HG03354 (cell line): ENCODE data around the gene UBR1.
"Not testable (repeated sequence)": the region's sequence is repeated elsewhere in the genome, so short reads cannot be mapped to it uniquely, and the experiment has no call there.

Experiments used
- ATAC-seq: cut with Tn5 transposase; IDR thresholded peaks from one replicate; pipeline ENCODE4 v1.9.1; 2021; ENCODE audit warnings: mild to moderate bottlenecking; ENCODE audit not compliant: unreplicated experiment, poor library complexity, severe bottlenecking

The UBR1 gene

DNA sequence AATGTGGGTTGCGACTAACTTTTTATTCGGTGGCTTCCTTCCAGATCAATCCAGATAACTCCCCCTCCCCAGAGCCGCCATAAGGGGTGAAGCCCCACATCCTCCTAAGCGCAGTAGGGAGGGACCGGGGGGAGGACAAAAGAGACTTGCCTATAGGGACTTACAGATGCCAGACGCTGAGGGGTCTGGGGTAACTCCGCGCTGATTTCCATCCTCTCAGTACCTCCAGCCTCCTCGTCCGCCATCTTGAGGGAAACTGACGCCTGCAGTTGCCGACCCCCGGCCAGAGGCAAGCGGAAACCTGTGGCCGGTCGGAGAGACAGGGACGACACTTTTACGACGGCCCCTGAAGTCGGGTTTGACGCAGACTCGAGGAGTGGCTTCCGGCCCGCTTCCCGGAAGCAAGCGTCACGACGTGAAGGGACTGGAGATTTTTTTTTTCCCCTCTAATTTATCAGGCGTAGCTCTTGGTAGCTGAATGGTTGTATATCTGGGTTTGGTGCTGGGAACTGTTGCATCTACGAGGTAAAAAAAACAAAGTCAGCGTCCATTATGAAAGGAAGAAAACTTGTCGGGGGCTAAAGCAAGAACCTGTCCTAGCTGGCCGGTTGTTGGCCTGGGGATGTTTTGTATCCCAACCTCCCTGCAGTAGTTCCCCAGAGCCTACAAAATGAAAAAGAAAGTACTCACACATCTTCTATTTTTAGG is at the start of gene UBR1:
TSS of gene UBR1 (minus strand) at position 261 of the 708 bp plus-strand sequence. CDS start at position 245, 16 bp downstream.
- ATAC-seq, result peak; percentile 86

DNA sequence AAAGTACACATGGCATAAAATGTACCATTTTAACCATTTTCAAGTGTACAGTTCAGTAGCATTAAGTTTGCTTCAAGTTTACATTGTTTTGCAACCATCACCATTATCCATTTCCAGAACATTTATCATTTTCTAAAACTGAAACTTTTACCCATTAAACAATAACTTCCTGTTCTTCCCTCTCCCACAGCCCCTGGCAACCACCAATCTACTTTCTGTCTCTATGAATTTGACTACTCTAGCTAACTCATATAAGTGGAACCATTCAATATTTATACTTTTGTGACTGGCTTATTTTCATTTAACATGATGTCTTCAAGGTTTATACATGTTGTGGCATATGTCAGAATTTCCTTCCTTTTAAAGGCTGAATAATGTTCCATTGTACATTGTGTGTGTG is 47.4 kb upstream of the UBR1 start:
- ATAC-seq, result no peak

DNA sequence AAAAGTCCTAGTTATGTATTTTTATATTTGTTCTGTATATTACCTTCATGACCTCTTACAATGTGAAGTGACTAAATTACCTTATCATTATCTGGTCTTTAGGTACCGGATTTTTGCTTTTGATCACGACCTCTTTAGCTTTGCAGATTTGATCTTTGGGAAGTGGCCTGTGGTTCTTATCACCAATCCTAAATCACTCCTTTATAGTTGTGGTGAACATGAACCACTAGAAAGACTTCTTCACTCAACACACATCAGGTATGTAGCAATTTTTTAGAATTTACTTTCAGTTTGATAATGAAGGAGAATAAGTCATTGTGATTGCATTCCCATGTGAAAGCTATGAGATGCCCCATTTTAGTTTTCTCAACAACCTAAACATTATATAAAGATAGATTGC is 45.9 kb upstream of the UBR1 start:
- no peak for ATAC-seq

GRCh38 chr15:43150191-43150929 is 44.5 kb upstream of the UBR1 start:
- no peak for ATAC-seq

DNA sequence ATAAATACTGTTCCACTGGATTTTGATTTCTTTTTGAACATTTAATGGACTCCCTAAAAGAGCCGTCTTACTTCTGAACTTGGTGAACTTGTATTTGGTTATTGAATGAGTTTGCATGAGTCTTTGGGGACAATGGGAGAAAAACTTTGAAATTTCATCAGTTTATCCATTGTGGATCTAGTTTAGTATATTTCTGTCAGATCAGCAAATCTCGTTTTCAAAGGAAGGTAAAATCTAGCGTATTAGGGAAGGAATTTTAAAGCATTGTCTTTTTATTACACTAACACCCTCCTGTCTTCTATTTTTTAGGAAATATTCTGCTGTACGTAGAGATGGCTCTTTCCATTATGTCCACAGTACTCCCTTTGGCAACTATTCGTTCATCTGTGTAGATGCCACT is 40.3 kb upstream of the UBR1 start:
- ATAC-seq, result no peak

- ATAC-seq, result no peak
Observed at GRCh38 chr15:43144512-43144911, 38.7 kb upstream of the UBR1 start.

GRCh38 chr15:43143203-43143941 is 37.5 kb upstream of the UBR1 start:
- ATAC-seq, result no peak

DNA sequence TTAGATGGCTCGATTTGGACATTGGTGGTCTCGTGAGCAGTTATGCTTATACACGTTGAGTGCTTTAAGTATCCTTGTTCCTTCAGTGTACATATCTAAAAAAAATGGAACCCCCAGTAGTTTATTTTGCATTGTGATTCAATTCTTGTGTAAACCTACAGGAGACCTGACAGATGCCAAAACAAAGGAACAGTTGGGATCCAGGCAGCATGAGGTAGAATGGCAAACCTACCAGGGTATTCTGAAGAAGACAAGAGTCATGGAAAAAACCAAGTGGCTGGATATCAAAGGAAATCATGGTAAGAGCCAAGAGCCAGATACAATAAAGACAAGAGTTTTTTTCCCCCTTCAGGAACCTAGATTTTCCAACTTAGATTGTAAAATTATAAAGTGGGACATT is 29.5 kb upstream of the UBR1 start:
- no peak for ATAC-seq

- peak; percentile 11 for ATAC-seq
Observed at GRCh38 chr15:43134157-43134635, 28.4 kb upstream of the UBR1 start.

- ATAC-seq, result peak; percentile 94
Observed at GRCh38 chr15:43133430-43134156, 27.8 kb upstream of the UBR1 start, which contains the start of gene TMEM62. TSS of gene TMEM62 (plus strand) at chr15:43133586. CDS start at chr15:43133803, 217 bp downstream.

GRCh38 chr15:43132830-43133429 is 27.1 kb upstream of the UBR1 start:
- no peak for ATAC-seq

DNA sequence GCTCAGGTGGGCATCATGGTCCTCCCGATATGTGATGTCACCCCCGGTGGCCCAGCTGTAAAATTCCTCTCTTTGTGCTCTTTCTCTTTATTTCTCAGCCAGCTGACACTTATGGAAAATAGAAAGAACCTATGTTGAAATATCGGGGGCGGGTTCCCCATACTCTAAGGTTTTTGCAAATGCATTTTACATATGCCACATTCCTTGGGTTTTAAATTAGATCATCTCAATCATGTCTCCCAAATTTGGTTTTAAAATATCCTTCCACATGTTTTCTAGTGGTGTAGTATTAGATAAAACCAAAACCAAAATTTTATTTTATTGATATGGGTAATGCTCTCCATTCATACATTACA is 23.1 kb upstream of the UBR1 start:
- ATAC-seq, result no peak

DNA sequence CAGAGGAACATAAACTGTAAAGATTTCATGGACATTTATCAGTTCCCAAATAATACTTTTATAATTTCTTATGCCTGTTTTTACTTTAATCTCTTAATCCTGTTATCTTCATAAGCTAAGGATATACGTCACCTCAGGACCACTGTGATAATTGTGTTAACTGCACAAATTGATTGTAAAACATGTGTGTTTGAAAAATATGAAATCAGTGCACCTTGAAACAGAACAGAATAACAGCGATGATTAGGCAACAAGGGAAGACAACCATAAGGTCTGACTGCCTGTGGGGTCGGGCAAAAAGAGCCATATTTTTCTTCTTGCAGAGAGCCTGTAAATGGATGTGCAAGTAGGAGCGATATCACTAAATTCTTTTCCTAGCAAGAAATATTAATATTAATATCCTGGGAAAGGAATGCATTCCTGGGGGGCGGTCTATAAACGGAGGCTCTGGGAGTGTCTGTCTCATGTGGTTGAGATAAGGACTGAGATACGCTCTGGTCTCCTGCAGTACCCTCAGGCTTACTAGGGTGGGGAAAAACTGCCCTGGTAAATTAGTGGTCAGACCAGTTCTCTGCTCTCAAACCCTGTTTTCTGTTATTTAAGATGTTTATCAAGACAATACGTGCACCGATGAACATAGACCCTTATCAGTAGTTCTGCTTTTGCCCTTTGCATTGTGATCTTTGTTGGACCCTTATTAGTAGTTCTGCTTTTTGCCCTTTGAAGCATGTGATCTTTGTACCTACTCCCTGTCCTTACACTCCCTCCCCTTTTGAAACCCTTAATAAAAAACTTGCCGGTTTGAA is 22.5 kb upstream of the UBR1 start:
- ATAC-seq, result not testable (repeated sequence)

DNA sequence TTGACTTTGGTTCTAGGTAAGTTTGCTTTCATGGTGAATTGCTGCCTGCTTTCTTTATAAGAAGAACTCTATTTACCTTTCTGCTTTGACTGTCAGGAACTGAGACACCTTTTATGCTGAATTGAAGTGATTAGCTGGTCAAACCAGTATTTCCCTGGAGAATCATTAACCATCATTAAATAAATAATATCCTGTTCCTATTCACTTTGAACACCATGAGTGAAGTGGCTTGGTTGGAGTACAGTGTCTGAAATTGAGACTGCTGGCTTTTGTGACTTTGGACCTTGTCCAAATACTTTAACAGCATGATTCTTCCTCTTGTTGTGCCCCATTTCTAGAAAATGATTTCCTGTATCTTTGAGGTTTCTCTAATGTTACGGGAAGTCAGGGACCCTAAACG is 21.9 kb upstream of the UBR1 start:
- no peak for ATAC-seq

DNA sequence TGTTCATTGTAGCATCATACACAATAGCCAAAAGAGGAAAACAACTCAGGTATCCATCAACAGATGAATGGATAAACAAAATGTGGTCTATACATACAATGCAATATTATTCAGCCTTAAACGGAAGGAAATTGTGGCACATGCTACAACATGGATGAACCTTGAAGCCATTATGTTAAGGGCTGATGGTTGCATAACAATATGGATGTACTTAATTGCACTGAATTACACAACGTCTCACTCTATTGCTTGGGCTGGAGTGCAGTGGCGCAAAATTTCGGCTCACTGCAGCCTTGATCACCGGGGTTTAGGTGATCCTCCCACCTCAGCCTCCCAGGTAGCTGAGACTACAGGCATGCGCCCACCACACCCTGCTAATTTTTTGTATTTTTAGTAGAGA is 20.5 kb upstream of the UBR1 start:
- no peak for ATAC-seq

GRCh38 chr15:43125100-43125661 is 19.3 kb upstream of the UBR1 start:
- no peak for ATAC-seq

GRCh38 chr15:43121863-43122262 is 16.0 kb upstream of the UBR1 start:
- ATAC-seq, result no peak

DNA sequence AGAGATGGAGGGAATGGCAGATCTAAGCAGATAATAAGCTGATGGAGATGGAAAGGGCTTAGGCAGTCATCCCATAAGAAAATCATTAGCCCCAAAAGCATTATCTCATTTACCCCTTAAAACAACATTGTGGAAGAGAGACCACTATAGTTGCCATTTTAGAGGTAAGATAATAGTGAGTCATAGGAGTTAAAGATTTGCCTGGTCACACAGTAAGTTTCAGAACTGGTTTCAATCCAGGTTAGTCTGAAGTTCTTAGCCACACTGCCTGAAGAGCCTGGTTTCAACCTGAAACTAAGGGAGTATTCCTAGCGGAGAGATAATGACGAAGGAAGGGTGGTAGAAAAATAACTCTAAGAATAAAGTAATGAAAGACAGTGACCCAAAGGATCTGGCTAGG is 13.0 kb upstream of the UBR1 start:
- peak; percentile 67 for ATAC-seq
